ENCODE measurements around the gene ADAMTS12.

- TF ChIP-seq POLR2A (IDR thresholded peaks at IDR 0.05; ENCODE audit: borderline replicate concordance, extremely low read depth, insufficient read depth, insufficient read length): no peak
- TF ChIP-seq, protein P1, sequence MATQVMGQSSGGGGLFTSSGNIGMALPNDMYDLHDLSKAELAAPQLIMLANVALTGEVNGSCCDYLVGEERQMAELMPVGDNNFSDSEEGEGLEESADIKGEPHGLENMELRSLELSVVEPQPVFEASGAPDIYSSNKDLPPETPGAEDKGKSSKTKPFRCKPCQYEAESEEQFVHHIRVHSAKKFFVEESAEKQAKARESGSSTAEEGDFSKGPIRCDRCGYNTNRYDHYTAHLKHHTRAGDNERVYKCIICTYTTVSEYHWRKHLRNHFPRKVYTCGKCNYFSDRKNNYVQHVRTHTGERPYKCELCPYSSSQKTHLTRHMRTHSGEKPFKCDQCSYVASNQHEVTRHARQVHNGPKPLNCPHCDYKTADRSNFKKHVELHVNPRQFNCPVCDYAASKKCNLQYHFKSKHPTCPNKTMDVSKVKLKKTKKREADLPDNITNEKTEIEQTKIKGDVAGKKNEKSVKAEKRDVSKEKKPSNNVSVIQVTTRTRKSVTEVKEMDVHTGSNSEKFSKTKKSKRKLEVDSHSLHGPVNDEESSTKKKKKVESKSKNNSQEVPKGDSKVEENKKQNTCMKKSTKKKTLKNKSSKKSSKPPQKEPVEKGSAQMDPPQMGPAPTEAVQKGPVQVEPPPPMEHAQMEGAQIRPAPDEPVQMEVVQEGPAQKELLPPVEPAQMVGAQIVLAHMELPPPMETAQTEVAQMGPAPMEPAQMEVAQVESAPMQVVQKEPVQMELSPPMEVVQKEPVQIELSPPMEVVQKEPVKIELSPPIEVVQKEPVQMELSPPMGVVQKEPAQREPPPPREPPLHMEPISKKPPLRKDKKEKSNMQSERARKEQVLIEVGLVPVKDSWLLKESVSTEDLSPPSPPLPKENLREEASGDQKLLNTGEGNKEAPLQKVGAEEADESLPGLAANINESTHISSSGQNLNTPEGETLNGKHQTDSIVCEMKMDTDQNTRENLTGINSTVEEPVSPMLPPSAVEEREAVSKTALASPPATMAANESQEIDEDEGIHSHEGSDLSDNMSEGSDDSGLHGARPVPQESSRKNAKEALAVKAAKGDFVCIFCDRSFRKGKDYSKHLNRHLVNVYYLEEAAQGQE (IDR thresholded peaks at IDR 0.05; ENCODE audit: low read depth): no peak
- TF ChIP-seq POLR2AphosphoS5 (IDR thresholded peaks at IDR 0.05; ENCODE audit: low read depth, low read length): no peak
- TF ChIP-seq, protein P2, sequence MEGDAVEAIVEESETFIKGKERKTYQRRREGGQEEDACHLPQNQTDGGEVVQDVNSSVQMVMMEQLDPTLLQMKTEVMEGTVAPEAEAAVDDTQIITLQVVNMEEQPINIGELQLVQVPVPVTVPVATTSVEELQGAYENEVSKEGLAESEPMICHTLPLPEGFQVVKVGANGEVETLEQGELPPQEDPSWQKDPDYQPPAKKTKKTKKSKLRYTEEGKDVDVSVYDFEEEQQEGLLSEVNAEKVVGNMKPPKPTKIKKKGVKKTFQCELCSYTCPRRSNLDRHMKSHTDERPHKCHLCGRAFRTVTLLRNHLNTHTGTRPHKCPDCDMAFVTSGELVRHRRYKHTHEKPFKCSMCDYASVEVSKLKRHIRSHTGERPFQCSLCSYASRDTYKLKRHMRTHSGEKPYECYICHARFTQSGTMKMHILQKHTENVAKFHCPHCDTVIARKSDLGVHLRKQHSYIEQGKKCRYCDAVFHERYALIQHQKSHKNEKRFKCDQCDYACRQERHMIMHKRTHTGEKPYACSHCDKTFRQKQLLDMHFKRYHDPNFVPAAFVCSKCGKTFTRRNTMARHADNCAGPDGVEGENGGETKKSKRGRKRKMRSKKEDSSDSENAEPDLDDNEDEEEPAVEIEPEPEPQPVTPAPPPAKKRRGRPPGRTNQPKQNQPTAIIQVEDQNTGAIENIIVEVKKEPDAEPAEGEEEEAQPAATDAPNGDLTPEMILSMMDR (IDR thresholded peaks at IDR 0.05 in 2 of 3, conservative IDR thresholded peaks at IDR 0.05 in 1 of 3; ENCODE audit: borderline replicate concordance in 1 of 3, insufficient read depth in 1 of 3, low read depth in 2 of 3, low read length in 2 of 3): no peak
- TF ChIP-seq CEBPB (IDR thresholded peaks at IDR 0.05; ENCODE audit: low read depth): no peak
- TF ChIP-seq ZNF274 (IDR thresholded peaks at IDR 0.05; ENCODE audit: low read depth, low read length): no peak
- no peak for TF ChIP-seq SRF (IDR thresholded peaks at IDR 0.05; ENCODE audit: low read depth)
- no peak for TF ChIP-seq EGR1 (IDR thresholded peaks at IDR 0.05; ENCODE audit: low read depth)
- no peak for TF ChIP-seq EZH2phosphoT487 (IDR thresholded peaks at IDR 0.05; ENCODE audit: borderline replicate concordance)
- no peak for TF ChIP-seq MAX (IDR thresholded peaks at IDR 0.05)
- TF ChIP-seq EZH2 (IDR thresholded peaks at IDR 0.05): no peak
- no peak for TF ChIP-seq ZFX (IDR thresholded peaks at IDR 0.05)
- TF ChIP-seq, protein P3, sequence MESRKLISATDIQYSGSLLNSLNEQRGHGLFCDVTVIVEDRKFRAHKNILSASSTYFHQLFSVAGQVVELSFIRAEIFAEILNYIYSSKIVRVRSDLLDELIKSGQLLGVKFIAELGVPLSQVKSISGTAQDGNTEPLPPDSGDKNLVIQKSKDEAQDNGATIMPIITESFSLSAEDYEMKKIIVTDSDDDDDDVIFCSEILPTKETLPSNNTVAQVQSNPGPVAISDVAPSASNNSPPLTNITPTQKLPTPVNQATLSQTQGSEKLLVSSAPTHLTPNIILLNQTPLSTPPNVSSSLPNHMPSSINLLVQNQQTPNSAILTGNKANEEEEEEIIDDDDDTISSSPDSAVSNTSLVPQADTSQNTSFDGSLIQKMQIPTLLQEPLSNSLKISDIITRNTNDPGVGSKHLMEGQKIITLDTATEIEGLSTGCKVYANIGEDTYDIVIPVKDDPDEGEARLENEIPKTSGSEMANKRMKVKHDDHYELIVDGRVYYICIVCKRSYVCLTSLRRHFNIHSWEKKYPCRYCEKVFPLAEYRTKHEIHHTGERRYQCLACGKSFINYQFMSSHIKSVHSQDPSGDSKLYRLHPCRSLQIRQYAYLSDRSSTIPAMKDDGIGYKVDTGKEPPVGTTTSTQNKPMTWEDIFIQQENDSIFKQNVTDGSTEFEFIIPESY (IDR thresholded peaks at IDR 0.05; ENCODE audit: extremely low read depth, insufficient replicate concordance, low read length): no peak
Observed at GRCh38 chr5:33629999-33630398, 261.8 kb downstream of the ADAMTS12 start.

Data from HCT116 (cell line).